HEK293 (cell line): Measurements from ENCODE around the gene BRD1.

Experiments used
- CTCF ChIP-seq: fragments of 450-650 bp; formaldehyde crosslinking; IDR thresholded peaks from 2 replicates; pipeline ENCODE4 v1.5.1; 2016; ENCODE audit warnings: missing biosample characterization, missing genetic modification characterization
- KLF16 ChIP-seq: fragments of 450-650 bp; formaldehyde crosslinking; IDR thresholded peaks from 2 replicates; pipeline ENCODE4 v1.5.1; 2017; ENCODE audit warnings: missing biosample characterization, missing genetic modification characterization
- ZNF133 ChIP-seq: fragments of 450-650 bp; formaldehyde crosslinking; IDR thresholded peaks from 2 replicates; pipeline ENCODE4 v1.5.1; 2016; ENCODE audit warnings: missing biosample characterization, missing genetic modification characterization
- ZNF248 ChIP-seq: fragments of 450-650 bp; formaldehyde crosslinking; IDR thresholded peaks from 2 replicates; pipeline ENCODE4 v1.5.1; 2017; ENCODE audit warnings: missing biosample characterization, missing genetic modification characterization

- TF ChIP-seq CTCF (no peak), ZNF248 (tag by site-specific recombination) (no peak), KLF16 (tag by site-specific recombination) (no peak), ZNF133 (no peak)
Measured at GRCh38 chr22:49856766-49857618, 29.3 kb upstream of the BRD1 start.
